NT2/D1 (cell line): Measurements from ENCODE around the gene PDE4B.

Experiments used
- SUZ12 ChIP-seq: IDR thresholded peaks from 2 replicates; pipeline ENCODE4 v1.6.1; 2011; ENCODE audit not compliant: insufficient read length, insufficient read depth; ENCODE audit errors: extremely low read depth
- YY1 ChIP-seq: IDR thresholded peaks from 2 replicates; pipeline ENCODE4 v1.6.1; 2011; ENCODE audit not compliant: insufficient read length, insufficient read depth
- ZNF274 ChIP-seq: IDR thresholded peaks from 2 replicates; pipeline ENCODE4 v1.6.1; 2011; ENCODE audit warnings: mild to moderate bottlenecking, low read depth, low read length

DNA sequence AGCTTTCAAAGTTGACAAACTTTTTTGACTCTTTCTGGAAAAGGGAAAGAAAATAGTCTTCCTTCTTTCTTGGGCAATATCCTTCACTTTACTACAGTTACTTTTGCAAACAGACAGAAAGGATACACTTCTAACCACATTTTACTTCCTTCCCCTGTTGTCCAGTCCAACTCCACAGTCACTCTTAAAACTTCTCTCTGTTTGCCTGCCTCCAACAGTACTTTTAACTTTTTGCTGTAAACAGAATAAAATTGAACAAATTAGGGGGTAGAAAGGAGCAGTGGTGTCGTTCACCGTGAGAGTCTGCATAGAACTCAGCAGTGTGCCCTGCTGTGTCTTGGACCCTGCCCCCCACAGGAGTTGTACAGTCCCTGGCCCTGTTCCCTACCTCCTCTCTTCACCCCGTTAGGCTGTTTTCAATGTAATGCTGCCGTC is 580.5 kb downstream of the PDE4B start:
- TF ChIP-seq YY1, result no peak
- TF ChIP-seq ZNF274, result no peak
- TF ChIP-seq SUZ12, result no peak
